A549 treated with ZK216348 at 1 μM for 4 hours (cell line): ENCODE data around the gene THNSL1. TPM values are rescaled to one million over a fixed set of nuclear protein-coding genes. Genes with fewer than 3 reads are reported as not detected.

Source experiments
- total RNA-seq: library from RNA; stranded (reverse); fragments of 200-300 nt; extraction: Qiagen RNA extraction; gene quantifications from 5 replicates; pipeline ENCODE4 v1.2.3, GENCODE V29; 2022; ENCODE audit warnings: low read depth

Gene THNSL1
- 3.3 to 4.3 TPM (median 4.2 TPM) in 5 replicates for total RNA-seq

GRCh38 chr10:25016376-25017153 is at the start of gene THNSL1:
Gene THNSL1, plus strand, starts transcription at chr10:25016612. Its CDS starts 6,612 bp downstream, at chr10:25023224.

GRCh38 chr10:25015828-25016375 is 510 bp upstream of the THNSL1 start, which contains the start of gene ENKUR:
Gene ENKUR, minus strand, starts transcription at chr10:25016158. Its CDS starts 222 bp downstream, at chr10:25015936.

Other genes with a start within 250 kb of the THNSL1 start
- 14.0 to 22.2 TPM (median 18.0 TPM) in 5 replicates for gene PRTFDC1, start 64.0 kb upstream of the THNSL1 start, total RNA-seq
- 0.25 to 0.48 TPM (median 0.37 TPM) in 5 replicates for gene ENKUR, start 454 bp upstream of the THNSL1 start, total RNA-seq
- gene GPR158, start 158.4 kb downstream of the THNSL1 start, total RNA-seq: 0.04 to 0.11 TPM (median 0.07 TPM) in 5 replicates